CD4-positive, alpha-beta memory T cell (primary cell): ENCODE results near the gene RXRB. TPM values are rescaled to one million over a fixed set of nuclear protein-coding genes. Genes with fewer than 3 reads are reported as not detected.
A peak's percentile ranks its signal among the peaks of the same experiment; 100 is the strongest.

Source experiments
- CTCF ChIA-PET: fragments of 350-600 bp; sonication (Branson Sonifier 250); formaldehyde crosslinking; loops from one replicate; lab custom pipeline; 2021; ENCODE audit warnings: inconsistent platforms; ENCODE audit not compliant: partially characterized antibody; lab: Charles Lee
- POLR2A ChIA-PET: fragments of 350-600 bp; sonication (Branson Sonifier 250); formaldehyde crosslinking; loops from one replicate; lab custom pipeline; 2021; ENCODE audit not compliant: partially characterized antibody; lab: Charles Lee
- DNase-seq, 5 donors: peaks; one replicate each; pipeline versions ENCODE4 v3.0.0 to v3.0.0-alpha.2; 2020 to 2022; ENCODE audit warnings: mixed read lengths in 1 of 5
- H3K27ac ChIP-seq: one replicate; pipeline ENCODE4 v1.7.0; 2013; ENCODE audit warnings: low read depth, low read length
- H3K27me3 ChIP-seq: 2 replicates; pipeline ENCODE4 v1.7.0; 2013; ENCODE audit warnings: mild to moderate bottlenecking, low read length, moderate library complexity; ENCODE audit not compliant: insufficient read depth
- H3K36me3 ChIP-seq: 2 replicates; pipeline ENCODE4 v1.7.0; 2013; ENCODE audit warnings: mild to moderate bottlenecking, low read length, moderate library complexity; ENCODE audit not compliant: insufficient read depth
- H3K4me1 ChIP-seq: 2 replicates; pipeline ENCODE4 v1.7.0; 2013; ENCODE audit warnings: mild to moderate bottlenecking, low read length, moderate library complexity; ENCODE audit not compliant: insufficient read depth
- H3K4me3 ChIP-seq, 2 donors: one replicate each; pipeline ENCODE4 v1.7.0; 2013; ENCODE audit warnings: low read length in 2 of 2, mild to moderate bottlenecking in 1 of 2
- H3K9me3 ChIP-seq, 2 donors: one replicate each; pipeline ENCODE4 v1.7.0; 2013; ENCODE audit warnings: low read length in 2 of 2, control low read depth in 1 of 2; ENCODE audit not compliant: control insufficient read depth in 1 of 2
- H3K27ac Mint-ChIP-seq, 7 donors: one replicate each; pipeline ENCODE4 v1.8.0; 2020 to 2021; ENCODE audit warnings: mixed read lengths in 7 of 7, mild to moderate bottlenecking in 6 of 7, inconsistent platforms in 3 of 7, moderate library complexity in 3 of 7
- H3K27me3 Mint-ChIP-seq, 2 donors: one replicate each; pipeline ENCODE4 v1.8.0; 2020 to 2021; ENCODE audit warnings: mixed read lengths in 2 of 2
- H3K36me3 Mint-ChIP-seq, 2 donors: one replicate each; pipeline ENCODE4 v1.8.0; 2020 to 2021; ENCODE audit warnings: mixed read lengths in 2 of 2, inconsistent platforms in 1 of 2, mild to moderate bottlenecking in 1 of 2
- H3K4me1 Mint-ChIP-seq, 4 donors: one replicate each; pipeline ENCODE4 v1.8.0; 2020 to 2021; ENCODE audit warnings: mixed read lengths in 4 of 4, mild to moderate bottlenecking in 1 of 4
- H3K4me3 Mint-ChIP-seq, 8 donors: one replicate each; pipeline ENCODE4 v1.8.0; 2020 to 2021; ENCODE audit warnings: mixed read lengths in 8 of 8, mild to moderate bottlenecking in 7 of 8, moderate library complexity in 6 of 8, inconsistent platforms in 3 of 8
- H3K9me3 Mint-ChIP-seq, 8 donors: one replicate each; pipeline ENCODE4 v1.8.0; 2020 to 2021; ENCODE audit warnings: mixed read lengths in 8 of 8, mild to moderate bottlenecking in 5 of 8, inconsistent platforms in 3 of 8, moderate library complexity in 1 of 8
- intact Hi-C: fragments of 100-400 bp; cut with micrococcal nuclease; formaldehyde crosslinking; loops from one replicate; pipeline ENCODE4 v1.15.1; 2023
- polyA plus RNA-seq, 2 donors: library from polyadenylated mRNA; unstranded; fragments of 300-500 nt; fragmentation: Illumina TruSeq; gene quantifications; one replicate each; pipeline ENCODE4 v1.2.3, GENCODE V29; 2021
- total RNA-seq, 2 experiments: library from RNA; stranded (reverse); gene quantifications; one replicate each; pipeline ENCODE4 v1.2.3, GENCODE V29; 2021

Gene RXRB
- total and polyA plus RNA-seq, 4 experiments from 2014 or later = 5.6 to 94.3 (median 50.3) TPM

DNA sequence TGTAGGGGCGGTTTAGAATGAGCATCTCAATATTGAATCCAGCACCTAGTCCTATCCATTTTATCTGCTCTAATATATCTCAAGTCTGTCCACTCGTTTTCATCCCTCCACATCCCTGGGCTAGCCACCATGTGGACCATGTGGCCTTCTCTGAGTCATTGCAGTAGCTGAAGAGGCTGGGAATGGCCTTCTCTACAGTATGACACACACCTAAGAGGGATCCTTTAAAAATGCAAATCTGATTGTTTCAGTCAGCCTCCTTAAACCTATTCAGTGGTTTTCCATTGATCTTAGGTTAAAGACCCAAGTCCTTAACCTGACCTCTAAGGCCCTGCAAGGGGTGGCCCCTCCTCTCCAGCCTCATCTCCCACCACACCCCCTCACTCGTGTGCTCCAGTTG is 17.2 kb upstream of the RXRB start:
- peaks cover 7% of the 10 kb centered on the region for H3K27me3 ChIP-seq
- ChIA-PET CTCF (no interaction called here), POLR2A (interaction anchor here (1.7 kb wide), 1 partner anchor 9 kb away, joined by 5 read pairs; the partner anchor contains the start of gene RING1)
- no peak overlapping the region for H3K27ac Mint-ChIP-seq
- peaks cover 21 to 52% of the 10 kb centered on the region in 2 donors for H3K27me3 Mint-ChIP-seq
- peaks cover 14% of the 10 kb centered on the region for H3K4me1 ChIP-seq
- H3K4me1 Mint-ChIP-seq = peaks cover 11 to 18% (median 16%) of the 10 kb centered on the region in 4 donors
- H3K4me3 Mint-ChIP-seq = no peak overlapping the region
- no peak overlapping the region for H3K4me3 ChIP-seq
- intact Hi-C loops = no loop called here
- H3K9me3 Mint-ChIP-seq = peaks cover 0 to under 1% (median 0%) of the 10 kb centered on the region in 8 donors
- H3K36me3 ChIP-seq = no peaks in the 10 kb centered on the region
- no peaks in the 10 kb centered on the region for H3K36me3 Mint-ChIP-seq
- H3K27ac ChIP-seq = no peak overlapping the region
- H3K9me3 ChIP-seq = no peaks in the 10 kb centered on the region
- no peak for DNase-seq

DNA sequence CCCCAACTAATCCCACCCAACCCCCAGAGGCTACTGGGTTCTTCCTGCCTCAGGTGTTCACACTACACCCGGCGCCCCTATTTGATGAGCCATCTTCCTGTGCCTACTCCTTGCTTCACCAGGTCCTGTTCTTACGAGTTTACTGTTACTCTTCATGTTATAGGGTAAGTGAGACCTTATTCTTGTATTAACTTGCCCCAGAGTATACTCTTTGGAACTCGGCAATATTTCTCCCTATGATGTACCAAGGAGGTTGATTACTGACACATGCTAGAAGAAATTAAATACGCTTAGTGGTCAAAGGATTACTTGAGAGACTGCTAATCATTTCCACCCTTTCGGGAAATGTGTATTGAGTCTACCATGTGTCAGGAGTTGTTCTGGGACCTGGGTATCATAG is 16.8 kb upstream of the RXRB start:
- no peak for DNase-seq
- intact Hi-C loops = no loop called here
- peaks cover 7% of the 10 kb centered on the region for H3K27me3 ChIP-seq
- no peak overlapping the region for H3K27ac ChIP-seq
- Mint-ChIP-seq H3K36me3 (peaks cover 2 to 4% of the 10 kb centered on the region in 2 donors), H3K4me3 (no peak overlapping the region), H3K27ac (no peak overlapping the region), H3K9me3 (peaks cover 0 to 1% (median 0%) of the 10 kb centered on the region in 8 donors), H3K27me3 (peaks cover 20 to 51% of the 10 kb centered on the region in 2 donors), H3K4me1 (peaks cover 13 to 23% (median 18%) of the 10 kb centered on the region in 4 donors)
- POLR2A ChIA-PET = no interaction called here
- peaks cover 14% of the 10 kb centered on the region for H3K4me1 ChIP-seq
- H3K36me3 ChIP-seq = no peaks in the 10 kb centered on the region
- no peak overlapping the region for H3K4me3 ChIP-seq
- no peaks in the 10 kb centered on the region for H3K9me3 ChIP-seq
- CTCF ChIA-PET = no interaction called here

DNA sequence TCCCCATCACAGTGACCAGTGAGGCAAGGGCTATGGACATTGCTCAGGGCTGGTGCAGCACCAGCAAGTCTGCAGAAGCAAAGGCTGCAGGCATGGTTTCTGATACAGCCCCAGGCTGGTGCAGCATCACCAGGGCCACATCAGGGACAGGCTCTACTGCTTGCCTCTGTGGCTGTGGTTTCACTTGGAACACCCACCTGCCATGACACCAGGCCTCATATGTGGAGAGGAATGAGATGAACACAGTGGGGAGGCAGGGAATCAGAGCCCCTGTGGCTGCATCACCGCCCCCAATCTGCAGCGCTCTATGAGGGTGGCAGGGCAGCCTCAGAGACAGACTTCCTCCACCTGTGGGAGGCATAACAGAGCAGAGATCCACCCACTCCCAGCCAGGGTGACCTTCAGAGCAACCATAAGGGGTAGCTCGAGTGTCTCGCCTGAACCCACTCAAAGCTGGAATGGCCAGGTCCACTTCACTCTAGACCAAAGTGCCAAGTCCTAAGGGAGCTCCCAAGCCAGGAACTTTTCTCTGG is 15.7 kb upstream of the RXRB start:
- no peak for DNase-seq
- Histone ChIP-seq H3K4me3 (no peak overlapping the region), H3K36me3 (no peaks in the 10 kb centered on the region), H3K4me1 (peaks cover 14% of the 10 kb centered on the region), H3K27ac (no peak overlapping the region), H3K9me3 (no peaks in the 10 kb centered on the region), H3K27me3 (peaks cover 4% of the 10 kb centered on the region)
- Mint-ChIP-seq H3K9me3 (peaks cover 0 to 1% (median 0%) of the 10 kb centered on the region in 8 donors), H3K27me3 (peaks cover 14 to 47% of the 10 kb centered on the region in 2 donors), H3K4me1 (peaks cover 13 to 27% (median 18%) of the 10 kb centered on the region in 4 donors), H3K36me3 (peaks cover 4 to 8% of the 10 kb centered on the region in 2 donors), H3K27ac (no peak overlapping the region), H3K4me3 (no peak overlapping the region)
- intact Hi-C loops = no loop called here
- ChIA-PET CTCF (no interaction called here), POLR2A (no interaction called here)

DNA sequence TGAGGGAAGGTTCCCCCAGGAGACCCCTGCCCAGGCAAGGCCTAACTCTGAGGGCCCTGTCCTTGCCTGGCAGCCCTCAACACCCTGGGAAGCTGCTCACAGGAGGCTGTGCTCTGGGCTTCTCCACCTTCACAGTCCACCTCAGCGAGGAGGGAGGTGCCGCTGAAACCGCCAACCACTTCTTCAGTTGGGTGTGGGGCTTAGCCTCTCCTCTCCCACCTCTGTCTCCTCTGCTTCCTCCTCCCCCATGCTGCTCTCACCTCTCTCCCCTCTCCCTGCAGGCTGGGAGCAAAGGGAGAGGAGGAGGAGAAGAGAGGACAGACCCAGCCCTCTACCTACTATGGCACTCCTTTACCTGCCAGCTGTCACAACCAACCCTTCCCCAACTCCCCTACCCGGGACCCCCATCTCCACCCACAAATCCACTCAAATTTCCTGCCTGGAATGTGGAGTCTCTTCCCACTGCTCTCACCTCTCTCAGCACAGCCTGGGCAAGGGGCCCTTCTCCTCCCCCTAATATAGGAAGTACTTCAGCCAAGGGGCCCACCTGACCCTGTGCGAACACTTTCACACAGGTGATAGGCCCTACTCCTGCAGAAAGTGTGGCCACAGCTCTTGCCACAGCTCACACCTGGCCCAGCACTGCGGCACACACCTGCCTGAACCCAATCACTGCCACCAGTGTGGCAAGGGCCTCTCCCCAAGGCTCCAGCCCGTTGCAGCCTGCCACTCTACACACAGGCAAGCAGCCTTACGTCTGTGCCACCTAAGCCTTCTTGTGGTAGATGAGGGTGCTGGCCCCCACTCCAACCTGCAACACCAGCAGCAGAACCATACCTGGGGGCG is 15.0 kb upstream of the RXRB start:
- H3K4me3 ChIP-seq = no peak overlapping the region
- no peaks in the 10 kb centered on the region for H3K36me3 ChIP-seq
- H3K36me3 Mint-ChIP-seq = peaks cover 10 to 14% of the 10 kb centered on the region in 2 donors
- intact Hi-C loops = no loop called here
- H3K9me3 ChIP-seq = no peaks in the 10 kb centered on the region
- CTCF ChIA-PET = no interaction called here
- H3K27ac ChIP-seq = no peak overlapping the region
- peaks cover 14 to 46% of the 10 kb centered on the region in 2 donors for H3K27me3 Mint-ChIP-seq
- peaks cover 4% of the 10 kb centered on the region for H3K27me3 ChIP-seq
- H3K4me1 Mint-ChIP-seq = peaks cover 13 to 30% (median 19%) of the 10 kb centered on the region in 4 donors
- POLR2A ChIA-PET = no interaction called here
- peaks cover 0 to 1% (median 0%) of the 10 kb centered on the region in 8 donors for H3K9me3 Mint-ChIP-seq
- H3K27ac Mint-ChIP-seq = no peak overlapping the region
- peak overlapping the region in 1 of 8 donors; percentile 32 for H3K4me3 Mint-ChIP-seq
- peaks cover 14% of the 10 kb centered on the region for H3K4me1 ChIP-seq
- no peak for DNase-seq

DNA sequence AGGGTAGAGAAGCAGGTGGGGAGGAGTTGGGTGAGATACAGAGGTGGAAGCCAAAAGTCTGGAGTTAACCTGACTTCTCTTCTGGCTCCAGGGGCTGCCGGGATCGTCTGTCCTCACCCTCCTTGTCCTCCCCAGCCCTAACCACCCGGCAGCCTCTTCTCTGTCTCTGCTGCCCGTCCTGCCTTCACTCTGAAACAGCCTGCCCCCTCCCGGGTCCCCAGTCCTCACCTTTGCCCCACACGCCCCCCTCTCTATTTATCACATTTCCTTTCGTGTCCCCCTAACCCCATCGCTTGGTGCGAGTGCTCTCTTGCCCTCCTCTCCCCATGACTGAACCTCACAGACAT is 13.5 kb upstream of the RXRB start:
- intact Hi-C loops = no loop called here
- DNase-seq = no peak
- Mint-ChIP-seq H3K9me3 (peaks cover 0 to 1% (median 0%) of the 10 kb centered on the region in 8 donors), H3K4me3 (peak overlapping the region; percentile 35 to 81 (median 68)), H3K36me3 (peaks cover 23 to 27% of the 10 kb centered on the region in 2 donors), H3K4me1 (peaks cover 17 to 36% (median 27%) of the 10 kb centered on the region in 4 donors), H3K27ac (peak overlapping the region in 3 of 7 donors; percentile 4 to 48 (median 46)), H3K27me3 (peaks cover 12 to 42% of the 10 kb centered on the region in 2 donors)
- no peaks in the 10 kb centered on the region for H3K9me3 ChIP-seq
- no peak overlapping the region for H3K4me3 ChIP-seq
- H3K36me3 ChIP-seq = peaks cover 10% of the 10 kb centered on the region
- no peak overlapping the region for H3K27ac ChIP-seq
- CTCF ChIA-PET = no interaction called here
- POLR2A ChIA-PET = interaction anchor here (2.0 kb wide), 1 partner anchor 34 kb away, joined by 7 read pairs; no protein-coding TSS in a partner anchor
- peaks cover 20% of the 10 kb centered on the region for H3K4me1 ChIP-seq
- H3K27me3 ChIP-seq = peaks cover 4% of the 10 kb centered on the region

DNA sequence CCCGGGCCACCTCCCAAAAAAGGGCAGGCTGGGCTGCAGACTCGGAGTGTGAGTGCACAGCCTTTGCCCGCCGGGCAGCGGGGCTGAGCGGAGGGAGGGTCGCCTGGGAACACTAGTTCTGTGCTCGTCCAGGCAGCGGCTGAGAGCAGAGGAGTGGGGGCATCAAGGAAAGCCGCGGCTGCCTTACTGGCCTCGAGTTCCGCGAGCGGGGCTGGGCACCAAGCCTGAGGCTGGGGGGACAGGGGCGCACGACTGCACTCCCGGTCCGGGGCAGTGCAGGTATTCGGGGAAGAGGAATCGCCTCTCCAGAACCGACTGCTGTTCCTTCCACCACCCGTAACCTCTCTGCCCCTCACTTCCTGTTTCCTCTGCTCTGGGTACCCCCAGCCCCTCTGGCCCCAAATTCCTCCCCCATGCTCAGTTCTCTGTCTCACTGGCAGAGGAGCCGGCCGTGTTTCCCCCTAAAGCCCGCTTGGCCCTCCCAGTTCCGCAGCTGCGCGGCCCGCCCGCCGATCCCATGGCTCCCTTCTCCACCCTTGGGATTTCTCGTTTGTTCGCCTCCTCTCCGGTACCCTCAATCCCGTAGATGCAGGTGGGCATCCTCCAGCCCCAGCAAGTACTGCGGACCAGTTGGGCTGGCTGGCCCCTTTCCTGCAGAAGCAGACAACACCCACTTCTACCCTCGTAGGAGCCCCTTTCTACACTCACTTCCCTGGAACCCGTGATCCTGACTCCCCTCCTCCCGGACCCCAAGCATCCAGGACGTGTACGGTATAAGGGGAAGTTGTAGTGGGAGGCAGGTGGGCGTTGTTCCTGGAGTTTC is 12.9 kb upstream of the RXRB start:
- POLR2A ChIA-PET = interaction anchor here (0.8 to 2.0 kb wide), 2 partner anchors 9 to 35 kb away, joined by 4 to 7 read pairs; partner anchors contain the start of gene HSD17B8
- H3K27ac ChIP-seq = no peak overlapping the region
- H3K4me1 ChIP-seq = peaks cover 24% of the 10 kb centered on the region
- no peak overlapping the region for H3K4me3 ChIP-seq
- Mint-ChIP-seq H3K27me3 (peaks cover 9 to 36% of the 10 kb centered on the region in 2 donors), H3K9me3 (peaks cover 0 to 1% (median 0%) of the 10 kb centered on the region in 8 donors), H3K36me3 (peaks cover 27% of the 10 kb centered on the region in 2 donors), H3K27ac (peak overlapping the region in 6 of 7 donors; percentile 4 to 66 (median 47)), H3K4me3 (peak overlapping the region; percentile 35 to 81 (median 68)), H3K4me1 (peaks cover 19 to 41% (median 30%) of the 10 kb centered on the region in 4 donors)
- H3K27me3 ChIP-seq = peaks cover 4% of the 10 kb centered on the region
- no peaks in the 10 kb centered on the region for H3K9me3 ChIP-seq
- CTCF ChIA-PET = no interaction called here
- DNase-seq = peak in 1 of 5 donors; percentile 20
- peaks cover 10% of the 10 kb centered on the region for H3K36me3 ChIP-seq
- intact Hi-C loops = no loop called here
